HS-27A (cell line): ENCODE data around the gene ARHGAP15.
A peak's percentile ranks its signal among the peaks of the same experiment; 100 is the strongest.

Source experiments
- DNase-seq: peaks from one replicate; pipeline ENCODE4 v3.0.0-alpha.2; 2012; ENCODE audit warnings: low read depth, missing footprints

ARHGAP15 gene

GRCh38 chr2:143764706-143765105 lies 635.5 kb downstream of the ARHGAP15 start:
- no peak for DNase-seq

DNA sequence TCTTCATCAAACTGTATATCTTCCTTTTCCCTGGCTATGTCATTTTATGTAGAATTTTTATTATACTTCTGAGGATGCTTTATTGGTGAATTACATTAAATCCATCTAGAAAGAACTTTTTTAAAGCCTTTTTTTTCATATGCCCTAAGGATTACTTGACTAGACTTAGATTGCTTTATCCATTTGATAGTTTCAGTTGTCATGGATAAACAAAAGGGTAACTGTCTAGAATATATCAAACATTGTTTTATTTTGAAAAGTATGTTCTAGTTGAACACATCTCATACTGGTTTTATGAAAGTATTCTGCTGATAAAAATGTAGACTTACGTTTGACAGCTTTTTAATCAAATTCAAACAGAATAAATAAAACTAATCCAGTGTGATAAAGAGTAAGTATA lies 639.8 kb downstream of the ARHGAP15 start:
- DNase-seq, result no peak

DNA sequence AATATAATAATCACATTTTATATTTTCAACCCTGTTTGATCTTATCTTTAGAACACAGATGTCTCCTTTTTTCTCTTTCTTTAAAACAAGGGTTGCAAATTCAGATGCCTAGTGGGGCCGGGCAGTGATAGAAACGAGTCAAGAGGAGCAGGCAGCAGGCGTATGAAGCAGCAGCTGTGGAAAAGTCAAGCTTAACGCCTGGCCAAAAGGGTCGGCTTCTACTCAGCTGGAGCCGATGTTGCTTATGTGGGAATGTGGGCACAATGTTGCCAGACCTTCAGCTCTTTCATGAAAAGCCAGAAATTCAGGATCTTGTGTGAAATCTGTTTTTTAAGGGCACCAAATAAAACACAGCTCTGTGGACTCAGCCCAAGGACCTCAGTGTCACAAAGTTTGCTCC lies 642.7 kb downstream of the ARHGAP15 start:
- no peak for DNase-seq

DNA sequence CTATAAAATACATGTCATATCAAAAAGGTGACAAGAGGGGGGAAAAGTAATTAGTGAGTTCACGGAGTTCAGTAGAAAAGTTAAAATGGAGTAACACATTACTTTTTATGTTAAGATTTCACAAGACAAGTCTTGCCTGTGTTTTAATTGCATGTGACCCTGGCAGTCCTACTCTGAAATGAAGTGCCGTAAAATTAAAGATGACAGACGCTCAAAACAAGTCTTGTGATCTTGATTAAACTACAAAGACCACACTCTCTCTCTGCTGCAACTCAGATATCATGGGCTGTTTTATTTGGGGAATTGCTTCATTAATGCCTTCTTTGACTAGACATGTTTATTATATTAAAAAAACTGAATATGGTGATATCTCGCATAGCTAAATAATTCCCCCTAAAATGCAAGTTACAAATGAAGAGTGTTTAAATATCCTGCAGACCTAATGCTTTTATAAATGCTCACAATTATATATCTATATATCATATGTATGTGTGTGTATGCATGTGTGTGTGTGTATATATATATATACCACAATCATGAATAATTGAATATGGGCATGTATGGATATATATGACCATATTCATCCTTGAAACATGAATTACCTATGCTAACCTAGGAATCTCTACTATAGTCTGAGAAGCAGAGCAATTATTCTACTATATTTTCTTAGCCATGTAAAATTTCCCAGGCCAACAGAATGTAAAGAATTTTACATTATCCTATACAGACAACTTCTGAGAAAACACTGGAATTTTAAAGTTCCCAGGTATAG lies 647.5 kb downstream of the ARHGAP15 start:
- DNase-seq, result no peak

GRCh38 chr2:143779021-143779420 lies 649.8 kb downstream of the ARHGAP15 start:
- DNase-seq, result peak; percentile 14

DNA sequence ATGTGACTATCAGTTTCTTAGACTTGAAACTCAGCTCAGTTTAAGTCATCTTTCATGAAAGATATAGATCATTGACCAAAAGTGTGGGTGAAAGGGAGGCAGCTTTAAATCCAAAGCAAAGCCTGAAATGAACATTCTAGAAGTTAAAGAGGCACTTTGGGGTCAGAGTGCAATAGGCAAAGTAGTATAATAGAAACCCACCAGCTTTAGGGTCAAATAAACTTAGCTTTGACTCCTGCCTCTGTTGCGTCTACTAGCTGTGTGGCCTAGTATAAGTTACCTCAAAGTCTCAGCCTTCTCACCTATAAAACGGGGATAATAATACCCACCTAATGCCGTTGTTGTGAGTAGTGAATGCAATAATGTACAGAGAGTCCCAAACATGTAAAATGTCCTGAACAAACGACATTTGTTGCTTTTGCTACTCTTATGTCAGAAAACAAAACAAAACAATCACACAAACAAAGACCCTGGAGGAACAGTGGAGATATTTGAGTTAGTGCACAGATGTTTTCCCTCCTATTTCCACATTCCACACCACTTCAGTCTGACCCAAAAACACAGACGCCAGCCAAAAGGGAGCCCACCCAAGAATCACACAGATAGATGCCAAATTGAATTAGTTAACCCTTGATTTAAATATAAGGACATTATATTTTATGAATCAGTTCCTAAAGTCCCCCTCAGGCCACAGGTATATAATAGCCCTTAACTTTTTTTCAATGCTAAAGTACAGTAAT lies 657.0 kb downstream of the ARHGAP15 start:
- no peak for DNase-seq

GRCh38 chr2:143787674-143788073 lies 658.5 kb downstream of the ARHGAP15 start:
- no peak for DNase-seq

GRCh38 chr2:143792602-143793001 lies 663.4 kb downstream of the ARHGAP15 start:
- no peak for DNase-seq

GRCh38 chr2:143793381-143793780 lies 664.2 kb downstream of the ARHGAP15 start:
- DNase-seq, result no peak

DNA sequence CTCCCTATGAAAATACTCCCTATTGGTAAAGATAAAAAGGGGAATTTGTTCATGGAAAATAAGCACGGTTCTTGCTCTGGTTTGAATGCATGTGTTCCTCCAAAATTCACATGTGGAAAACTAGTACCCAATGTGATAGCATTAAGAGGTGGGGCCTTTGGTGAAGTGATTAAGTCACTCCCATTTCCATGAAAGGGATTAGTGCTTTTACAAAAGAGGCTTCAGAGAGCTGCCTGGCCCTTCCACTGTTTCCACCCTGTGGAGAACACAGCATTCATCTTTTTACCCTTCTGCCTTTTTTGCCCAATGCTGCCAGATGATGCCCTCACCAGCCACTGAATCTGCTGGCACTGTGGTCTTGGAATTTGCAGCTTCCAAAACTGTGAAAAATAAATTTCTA lies 666.8 kb downstream of the ARHGAP15 start:
- DNase-seq, result no peak

- DNase-seq, result no peak
Observed at GRCh38 chr2:143801561-143801960, 672.3 kb downstream of the ARHGAP15 start.

GRCh38 chr2:143802242-143802641 lies 673.0 kb downstream of the ARHGAP15 start:
- DNase-seq, result no peak

GRCh38 chr2:143802871-143803650 lies 673.8 kb downstream of the ARHGAP15 start:
- DNase-seq, result no peak

DNA sequence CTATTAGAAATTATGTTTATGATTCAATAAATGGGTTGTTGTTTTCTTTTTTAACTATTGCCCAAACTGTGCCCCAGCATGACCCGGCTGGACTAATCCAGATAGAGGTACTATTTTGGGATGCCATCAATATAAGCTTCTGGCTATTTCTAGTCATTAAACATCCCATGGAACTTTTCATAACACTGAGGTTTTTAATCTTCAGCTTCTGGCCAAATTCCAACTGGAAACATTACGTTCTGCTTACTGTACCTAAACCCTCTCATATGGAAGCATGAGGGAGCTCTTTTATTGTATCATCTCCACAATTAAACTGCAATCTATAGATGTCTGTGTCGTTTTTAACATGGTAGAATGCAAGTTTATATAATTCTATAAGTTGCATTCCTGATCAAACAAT lies 674.7 kb downstream of the ARHGAP15 start:
- no peak for DNase-seq

GRCh38 chr2:143805666-143806065 lies 676.4 kb downstream of the ARHGAP15 start:
- no peak for DNase-seq

- no peak for DNase-seq
Observed at GRCh38 chr2:143807192-143807591, 678.0 kb downstream of the ARHGAP15 start.

DNA sequence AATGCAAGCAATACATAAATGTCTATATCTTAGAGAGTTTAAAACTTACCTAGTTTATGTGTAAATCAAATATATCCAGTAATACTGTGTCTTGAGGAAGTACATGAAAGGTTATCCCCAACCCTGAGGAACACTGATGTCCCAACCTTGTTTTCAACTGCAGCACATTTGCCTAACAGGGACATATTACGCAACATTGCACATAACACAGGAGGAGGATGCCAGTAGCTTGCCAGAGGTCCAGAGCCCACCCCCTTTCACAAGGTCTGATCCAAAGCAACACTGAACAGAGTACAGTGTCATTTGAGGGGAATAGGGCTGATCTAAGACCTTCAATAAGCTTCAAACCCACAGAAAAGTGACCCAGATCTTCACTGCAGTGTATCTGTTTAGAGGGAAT lies 678.5 kb downstream of the ARHGAP15 start:
- DNase-seq, result no peak

DNA sequence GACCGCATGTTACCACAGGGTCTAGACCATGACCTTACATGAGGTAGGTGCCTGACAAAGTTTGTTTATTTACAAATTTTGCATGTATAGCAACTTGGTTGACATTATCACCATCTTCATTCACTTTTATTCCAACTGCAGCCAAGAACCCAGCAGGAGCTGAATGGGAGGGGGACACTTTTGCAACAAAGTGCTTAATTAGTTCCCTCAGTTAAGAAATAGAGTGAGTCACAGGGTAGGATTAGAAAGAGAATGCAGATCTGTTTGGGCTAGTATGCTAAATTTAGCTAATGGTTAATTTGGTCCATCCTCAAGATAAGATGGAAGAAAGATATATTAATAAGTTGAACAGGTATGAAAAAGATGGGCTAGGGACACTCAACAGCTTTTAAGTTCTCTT lies 678.9 kb downstream of the ARHGAP15 start:
- no peak for DNase-seq

DNA sequence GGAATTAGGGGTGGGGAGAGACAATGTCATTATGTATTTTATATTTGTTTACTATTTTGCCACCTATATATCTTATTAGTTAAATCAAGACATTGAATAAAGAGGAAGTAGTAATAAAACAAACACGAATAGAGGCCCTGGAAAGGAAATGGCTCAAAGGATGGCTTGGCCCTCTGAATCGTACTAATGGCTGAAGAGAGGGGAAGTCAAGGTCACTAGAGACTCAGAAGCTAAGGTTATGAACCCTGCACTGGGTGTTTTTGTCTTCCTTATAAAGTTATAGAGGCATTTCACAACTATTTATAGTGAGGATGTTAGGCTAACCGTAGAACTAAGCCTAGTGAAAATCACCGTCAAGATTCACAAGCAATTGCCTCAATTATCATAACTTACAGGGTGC lies 685.9 kb downstream of the ARHGAP15 start:
- DNase-seq, result no peak

GRCh38 chr2:143816916-143817315 lies 687.7 kb downstream of the ARHGAP15 start:
- DNase-seq, result no peak
